Mesodermal cell (in vitro differentiated cells): ENCODE results near the gene GRIA3.
"Not testable (repeated sequence)": the region's sequence is repeated elsewhere in the genome, so short reads cannot be mapped to it uniquely, and the experiment has no call there.

ENCODE experiments used
- H3K27ac ChIP-seq: 2 replicates; pipeline ENCODE4 v1.7.0; 2013; ENCODE audit warnings: mild to moderate bottlenecking, low read depth, low read length, moderate library complexity; ENCODE audit not compliant: severe bottlenecking
- H3K36me3 ChIP-seq: 2 replicates; pipeline ENCODE4 v1.7.1; 2013; ENCODE audit warnings: mild to moderate bottlenecking, low read length, moderate library complexity; ENCODE audit not compliant: control insufficient read depth, insufficient read depth
- H3K4me1 ChIP-seq: one replicate; pipeline ENCODE4 v1.7.1; 2013; ENCODE audit warnings: mild to moderate bottlenecking, low read length; ENCODE audit not compliant: insufficient read depth, control insufficient read depth, poor library complexity, severe bottlenecking
- H3K4me3 ChIP-seq: 2 replicates; pipeline ENCODE4 v1.7.0; 2013; ENCODE audit warnings: low read length, control low read depth, mild to moderate bottlenecking; ENCODE audit not compliant: insufficient read depth, poor library complexity, severe bottlenecking; ENCODE audit errors: extremely low read depth
- H3K9me3 ChIP-seq: 2 replicates; pipeline ENCODE4 v1.7.1; 2013; ENCODE audit warnings: mild to moderate bottlenecking, low read length, moderate library complexity; ENCODE audit not compliant: control insufficient read depth
- WGBS, 2 experiments: methylation state at CpG; one replicate each; pipeline ENCODE4 v1.1.5; 2013; ENCODE audit warnings: missing lambda C conversion rate in 2 of 2; ENCODE audit not compliant: insufficient coverage in 2 of 2; 5-methylcytosine and 5-hydroxymethylcytosine counted together

The GRIA3 gene

DNA sequence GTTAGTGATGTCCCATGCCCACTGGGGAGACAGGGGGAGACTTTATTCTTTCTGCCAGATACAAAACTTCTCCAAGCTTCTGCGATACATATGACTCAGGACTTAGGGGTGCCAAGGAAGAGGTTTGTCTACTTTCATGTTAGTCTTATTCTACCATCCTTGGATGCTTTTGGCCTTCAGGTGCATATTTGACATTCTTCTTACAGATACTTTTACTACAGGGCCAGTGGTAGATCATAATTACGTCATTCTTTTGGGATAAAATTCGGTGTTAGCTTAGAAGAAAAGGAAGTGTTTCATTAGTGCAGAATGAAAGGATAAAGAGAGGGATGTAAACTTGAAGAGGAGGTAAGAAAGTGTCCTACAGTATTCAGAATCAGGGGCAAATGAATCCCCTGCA lies 303.6 kb downstream of the GRIA3 start:
- H3K36me3 ChIP-seq = no peaks in the 10 kb centered on the region
- H3K27ac ChIP-seq = no peak overlapping the region
- H3K4me3 ChIP-seq = no peak overlapping the region
- H3K9me3 ChIP-seq = no peaks in the 10 kb centered on the region
- whole genome bisulfite sequencing, 2 experiments = no CpG with 5 or more reads among the region's 3 CpGs
- peaks cover 16% of the 10 kb centered on the region for H3K4me1 ChIP-seq

DNA sequence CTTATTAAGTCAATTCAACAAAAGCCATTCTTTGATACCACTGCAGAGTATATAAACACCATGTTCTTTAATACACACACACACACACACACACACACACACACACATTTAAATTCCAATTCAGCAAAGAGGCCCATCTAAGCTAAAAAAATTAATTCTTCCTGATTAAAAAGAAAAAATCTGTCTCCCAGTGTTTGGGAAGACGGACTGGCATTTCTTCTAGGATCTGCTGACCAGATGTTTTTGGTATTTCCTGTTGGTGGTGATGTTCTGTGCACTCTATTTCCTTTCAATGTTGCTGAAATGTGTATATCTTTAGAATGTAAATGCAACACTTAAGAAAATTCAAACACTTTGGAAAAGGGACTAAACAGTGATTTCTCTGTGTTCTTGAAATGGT lies 304.9 kb downstream of the GRIA3 start:
- H3K27ac ChIP-seq = no peak overlapping the region
- H3K9me3 ChIP-seq = no peaks in the 10 kb centered on the region
- no CpG with 5 or more reads among the region's 1 CpG for WGBS, 2 experiments
- H3K4me3 ChIP-seq = no peak overlapping the region
- no peaks in the 10 kb centered on the region for H3K36me3 ChIP-seq
- peaks cover 16% of the 10 kb centered on the region for H3K4me1 ChIP-seq

DNA sequence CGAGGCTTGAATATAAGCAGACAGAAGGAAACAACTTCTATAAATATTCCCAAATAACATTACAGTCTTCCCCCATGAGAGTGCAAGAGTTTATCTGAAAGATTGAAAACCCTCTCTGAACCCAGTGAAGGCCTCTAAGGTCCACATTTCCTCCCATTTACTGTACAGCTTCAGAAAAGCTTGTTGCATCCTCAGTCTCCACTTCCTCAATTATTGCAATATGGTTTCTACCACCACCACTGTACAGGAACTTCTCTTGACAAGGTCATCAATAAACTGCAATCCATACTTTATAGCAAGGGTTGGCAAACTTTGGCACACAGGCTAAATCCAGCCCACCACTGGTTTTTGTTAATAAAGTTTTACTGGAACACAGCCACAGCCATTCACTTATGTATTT lies 309.8 kb downstream of the GRIA3 start:
- no CpG with 5 or more reads among the region's 1 CpG for WGBS, 2 experiments
- Histone ChIP-seq H3K4me1 (peaks cover 10% of the 10 kb centered on the region), H3K4me3 (no peak overlapping the region), H3K27ac (no peak overlapping the region), H3K36me3 (no peaks in the 10 kb centered on the region), H3K9me3 (no peaks in the 10 kb centered on the region)

DNA sequence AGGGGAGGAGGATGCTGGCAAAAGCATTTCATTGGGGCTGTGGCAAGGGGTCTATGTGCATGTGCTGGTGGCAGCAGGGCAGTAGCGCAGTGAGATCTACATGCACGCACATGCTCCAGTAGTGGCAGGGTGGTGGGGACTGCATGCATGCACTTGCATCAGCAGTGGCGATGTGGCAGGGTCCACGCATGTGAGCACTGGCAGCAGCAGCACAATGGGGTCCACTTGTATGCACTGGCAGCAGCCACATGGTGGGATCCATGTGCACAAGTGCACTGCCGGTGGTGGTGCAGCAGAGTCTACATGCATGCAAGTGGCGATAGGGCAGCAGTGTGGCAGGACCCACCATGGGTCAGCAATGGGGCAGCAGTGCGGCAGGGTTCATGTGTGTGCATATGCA lies 315.7 kb downstream of the GRIA3 start:
- 95 to 96% methylated on average over 5 to 6 of the region's 7 CpGs for WGBS, 2 experiments
- Histone ChIP-seq H3K9me3 (no peaks in the 10 kb centered on the region), H3K4me3 (no peak overlapping the region), H3K36me3 (no peaks in the 10 kb centered on the region), H3K27ac (no peak overlapping the region), H3K4me1 (no peaks in the 10 kb centered on the region)

DNA sequence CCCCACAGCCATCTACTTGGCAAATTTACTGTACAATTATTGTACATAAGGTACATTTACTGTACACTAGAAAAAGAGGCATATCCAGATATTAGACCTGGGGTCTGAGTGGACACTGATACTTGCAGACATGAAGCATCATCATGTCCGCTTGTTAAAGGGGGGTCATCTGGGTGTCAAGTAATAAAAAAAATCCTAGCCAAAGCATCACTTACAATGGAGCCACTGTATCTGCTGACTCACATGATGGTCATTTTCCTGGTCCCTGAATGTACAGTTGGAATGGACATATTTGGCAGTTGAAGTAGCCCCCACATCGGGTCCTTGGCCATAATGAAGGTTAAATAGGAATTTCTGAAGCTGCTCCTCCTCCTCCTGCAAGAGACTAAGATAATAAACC lies 320.0 kb downstream of the GRIA3 start:
- Histone ChIP-seq H3K9me3 (no peaks in the 10 kb centered on the region), H3K4me3 (no peak overlapping the region), H3K27ac (no peak overlapping the region), H3K36me3 (no peaks in the 10 kb centered on the region), H3K4me1 (no peaks in the 10 kb centered on the region)
- 83% methylated on average over 1 of the region's 2 CpGs; no CpG with 5 or more reads in 1 of the 2 experiments for WGBS, 2 experiments

DNA sequence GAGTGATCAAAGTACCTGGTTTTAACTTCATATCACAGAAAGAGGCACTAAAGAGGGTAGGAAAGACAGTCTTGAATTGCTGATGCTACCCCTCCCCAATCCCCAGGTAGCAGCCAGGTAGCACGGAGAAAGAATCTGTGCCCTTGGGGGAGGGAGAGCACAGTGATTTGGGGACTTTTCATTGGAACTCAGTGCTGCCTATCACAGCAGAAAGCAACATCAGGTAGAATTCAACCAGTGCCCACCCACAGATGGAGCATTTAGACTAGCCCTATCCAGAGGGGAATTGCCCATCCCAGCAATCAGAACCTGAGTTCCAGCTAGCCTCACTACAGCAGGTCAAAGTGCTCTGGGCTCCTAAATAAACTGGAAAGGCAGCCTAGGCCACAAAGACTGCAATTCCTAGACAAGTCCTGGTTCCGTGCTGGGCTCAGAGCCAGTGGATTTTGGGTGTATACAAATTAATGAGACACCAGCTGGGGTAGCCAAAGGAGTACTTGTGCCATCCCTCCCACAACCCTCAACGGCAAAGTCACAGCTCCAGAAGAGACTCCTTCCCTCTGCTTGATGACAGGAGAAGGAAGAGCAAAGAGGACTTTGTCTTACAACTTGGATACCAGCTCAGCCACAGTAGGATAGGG lies 320.7 kb downstream of the GRIA3 start:
- H3K9me3 ChIP-seq = no peaks in the 10 kb centered on the region
- H3K36me3 ChIP-seq = no peaks in the 10 kb centered on the region
- no peaks in the 10 kb centered on the region for H3K4me1 ChIP-seq
- no peak overlapping the region for H3K4me3 ChIP-seq
- H3K27ac ChIP-seq = no peak overlapping the region
- WGBS, 2 experiments = no CpG with 5 or more reads among the region's 3 CpGs

DNA sequence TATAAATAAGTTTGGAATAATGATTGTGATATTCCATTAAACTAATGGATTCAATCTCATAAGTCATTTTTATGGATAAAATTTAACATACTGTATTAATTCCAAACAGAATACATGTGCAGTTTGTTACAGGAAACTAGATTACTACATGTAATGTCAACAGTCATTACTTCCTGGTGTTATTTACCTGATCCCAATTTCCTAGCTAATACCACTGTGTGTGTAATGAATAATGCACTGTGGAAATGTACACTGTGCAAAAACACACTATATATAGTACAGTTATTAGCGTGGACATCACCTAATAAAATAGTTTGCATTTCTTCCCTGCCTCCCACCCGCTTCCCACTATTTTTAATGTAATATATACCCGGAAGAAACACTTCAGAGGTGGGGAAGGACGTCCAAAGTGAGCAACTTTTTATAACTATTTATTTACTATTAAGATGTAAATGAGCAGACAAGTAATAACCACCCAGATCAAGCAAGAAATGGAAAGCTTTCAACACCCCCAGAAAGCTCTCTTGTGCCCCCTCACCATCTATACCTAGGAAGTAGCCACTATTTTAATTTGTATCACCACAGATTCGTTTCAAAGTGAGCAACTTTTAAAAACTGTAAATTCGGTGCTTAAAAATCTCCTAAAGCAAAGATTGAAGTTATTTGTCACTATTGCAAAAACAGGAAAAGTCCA lies 329.7 kb downstream of the GRIA3 start:
- WGBS, 2 experiments = no CpG with 5 or more reads among the region's 6 CpGs
- no peak overlapping the region for H3K27ac ChIP-seq
- H3K4me3 ChIP-seq = no peak overlapping the region
- no peaks in the 10 kb centered on the region for H3K9me3 ChIP-seq
- H3K36me3 ChIP-seq = no peaks in the 10 kb centered on the region
- H3K4me1 ChIP-seq = no peaks in the 10 kb centered on the region

DNA sequence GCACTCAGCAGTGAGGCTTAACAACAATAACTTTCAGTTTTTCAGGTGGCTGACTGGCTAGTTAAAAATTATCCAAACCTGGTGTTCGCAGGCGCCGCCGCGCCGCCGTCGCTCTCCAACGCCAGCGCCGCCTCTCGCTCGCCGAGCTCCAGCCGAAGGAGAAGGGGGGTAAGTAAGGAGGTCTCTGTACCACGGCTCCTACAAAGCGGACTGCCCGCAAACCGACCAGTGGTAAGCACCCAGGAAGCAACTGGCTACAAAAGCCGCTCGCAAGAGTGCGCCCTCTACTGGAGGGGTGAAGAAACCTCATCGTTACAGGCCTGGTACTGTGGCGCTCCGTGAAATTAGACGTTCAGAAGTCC lies 330.2 kb downstream of the GRIA3 start:
- H3K27ac ChIP-seq, H3K4me1 ChIP-seq, H3K36me3 ChIP-seq, H3K9me3 ChIP-seq, H3K4me3 ChIP-seq: not testable (repeated sequence)
- WGBS, 2 experiments = 94% methylated on average over 7 of the region's 26 CpGs; no CpG with 5 or more reads in 1 of the 2 experiments

DNA sequence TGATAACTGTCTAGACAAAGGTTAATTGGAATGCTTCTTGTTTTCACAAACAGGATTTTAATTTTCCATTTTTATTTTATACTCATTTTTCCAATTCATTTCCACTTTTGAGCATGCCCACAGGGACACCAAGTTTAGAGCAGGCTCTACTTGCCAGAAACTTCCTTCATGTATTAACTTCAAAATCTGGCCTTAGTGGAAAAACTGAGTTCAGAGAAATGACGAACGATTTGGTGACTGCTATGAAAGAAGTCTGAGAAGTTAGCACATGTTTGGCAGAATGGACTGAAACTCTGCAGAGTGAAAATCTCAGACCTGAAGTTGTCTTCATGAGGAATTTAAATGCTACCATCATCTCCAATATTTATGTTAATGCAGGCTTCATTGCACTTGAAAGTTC lies 334.7 kb downstream of the GRIA3 start:
- no CpG with 5 or more reads among the region's 2 CpGs for WGBS, 2 experiments

DNA sequence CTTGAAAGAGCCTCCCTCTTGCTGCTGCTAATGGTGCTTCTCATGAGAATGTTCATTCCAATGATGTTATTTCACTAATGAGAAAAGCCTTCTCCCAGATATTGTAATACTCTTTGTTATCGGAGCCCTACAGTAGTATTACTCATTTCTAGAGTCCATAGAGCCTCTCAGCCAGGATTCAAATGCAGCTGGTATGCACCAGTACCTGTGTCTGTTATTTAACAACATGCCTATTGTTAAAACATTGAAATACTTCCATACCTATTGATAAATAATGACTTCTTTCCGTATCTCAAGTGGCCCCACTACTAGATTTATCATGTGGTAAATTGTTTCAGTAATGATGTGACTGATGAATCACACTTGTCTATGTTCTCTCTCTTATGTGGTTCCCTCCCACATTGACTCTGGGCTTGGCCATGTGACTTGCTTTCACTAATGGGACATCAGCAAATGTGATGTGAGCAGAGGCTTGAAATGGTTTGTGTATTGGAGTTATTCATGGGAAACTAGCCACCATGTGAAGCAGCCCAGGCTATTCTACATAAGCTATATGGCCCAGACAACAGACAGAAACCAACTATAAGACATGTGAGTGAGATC lies 341.1 kb downstream of the GRIA3 start:
- WGBS, 2 experiments = 100% methylated on average over 1 of the region's 2 CpGs; no CpG with 5 or more reads in 1 of the 2 experiments
- no peaks in the 10 kb centered on the region for H3K9me3 ChIP-seq
- no peak overlapping the region for H3K27ac ChIP-seq
- no peaks in the 10 kb centered on the region for H3K4me1 ChIP-seq
- H3K36me3 ChIP-seq = no peaks in the 10 kb centered on the region
- H3K4me3 ChIP-seq = no peak overlapping the region

More for the DNA sequence above, 334.7 kb downstream of the GRIA3 start:
- H3K9me3 ChIP-seq = no peaks in the 10 kb centered on the region
- H3K36me3 ChIP-seq = no peaks in the 10 kb centered on the region
- no peak overlapping the region for H3K27ac ChIP-seq
- no peaks in the 10 kb centered on the region for H3K4me1 ChIP-seq
- H3K4me3 ChIP-seq = no peak overlapping the region

DNA sequence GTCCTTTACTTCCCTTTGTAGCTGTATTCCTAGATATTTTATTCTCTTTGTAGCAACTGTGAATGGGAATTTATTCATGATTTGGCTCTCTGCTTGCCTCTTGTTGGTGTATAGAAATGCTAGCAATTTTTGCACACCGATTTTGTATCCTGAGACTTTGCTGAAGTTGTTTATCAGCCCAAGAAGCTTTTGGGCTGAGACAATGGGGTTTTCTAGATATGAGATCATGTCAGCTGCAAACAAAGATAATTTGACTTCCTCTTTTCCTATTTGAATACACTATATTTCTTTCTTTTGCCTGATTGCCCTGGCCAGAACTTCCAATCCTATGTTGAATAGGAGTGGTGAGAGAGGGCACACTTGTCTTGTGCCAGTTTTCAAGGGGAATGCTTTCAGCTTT lies 346.6 kb downstream of the GRIA3 start:
- not testable (repeated sequence) for H3K36me3 ChIP-seq, H3K27ac ChIP-seq, H3K4me3 ChIP-seq, H3K4me1 ChIP-seq, H3K9me3 ChIP-seq
- WGBS, 2 experiments = no CpG with 5 or more reads among the region's 1 CpG
